K562 (cell line): ENCODE results near the gene ARAP1. TPM values are rescaled to one million over a fixed set of nuclear protein-coding genes. Genes with fewer than 3 reads are reported as not detected.
A peak's percentile ranks its signal among the peaks of the same experiment; 100 is the strongest.

Source experiments
- ARID1B ChIP-seq: fragments of 450-650 bp; IDR thresholded peaks from 2 replicates; pipeline ENCODE4 v1.6.1; 2016; ENCODE audit warnings: antibody characterized with exemption, mild to moderate bottlenecking, inconsistent platforms
- DACH1 ChIP-seq: fragments of 450-650 bp; IDR thresholded peaks from 2 replicates; pipeline ENCODE4 v1.6.1; 2018; ENCODE audit not compliant: partially characterized antibody
- ESRRA ChIP-seq: fragments of 450-650 bp; IDR thresholded peaks from 2 replicates; pipeline ENCODE4 v1.6.1; 2014; ENCODE audit warnings: low read depth, mild to moderate bottlenecking, moderate library complexity, borderline replicate concordance
- FOSL1 ChIP-seq: fragments of 200-800 bp; sonication (Bioruptor generic); conservative IDR thresholded peaks from 2 replicates; pipeline ENCODE4 v1.6.1; 2016; ENCODE audit warnings: missing genetic modification characterization, missing compliant biosample characterization
- HOXB6 ChIP-seq: fragments of 250-450 bp; sonication (Bioruptor Pico); IDR thresholded peaks from 2 replicates; pipeline ENCODE4 v1.5.1; 2022; ENCODE audit warnings: mild to moderate bottlenecking, borderline replicate concordance
- JUND ChIP-seq, 2 experiments: IDR thresholded peaks; 2 replicates in 1 of 2; 3 replicates in 1 of 2; pipeline ENCODE4 v1.6.1; 2011; ENCODE audit warnings: borderline replicate concordance in 2 of 2, low read depth in 2 of 2, low read length in 2 of 2, improper control_type of control experiment in 1 of 2, missing biosample characterization in 1 of 2, missing genetic modification characterization in 1 of 2, missing genetic modification reagents in 1 of 2
- KDM5B ChIP-seq: fragments of 200-600 bp; sonication (generic); IDR thresholded peaks from 2 replicates; pipeline ENCODE4 v1.6.1; 2012; ENCODE audit warnings: low read depth, mild to moderate bottlenecking, moderate library complexity, low read length, control low read depth, inconsistent platforms; ENCODE audit not compliant: insufficient replicate concordance
- KLF10 ChIP-seq: fragments of 250-450 bp; sonication (Bioruptor Pico); IDR thresholded peaks from 2 replicates; pipeline ENCODE4 v1.6.1; 2021; ENCODE audit warnings: matching md5 sums
- MAZ ChIP-seq, 2 experiments: fragments of 450-650 bp in 1 of 2; sonication (generic) in 1 of 2; formaldehyde crosslinking; IDR thresholded peaks in 1 of 2; conservative IDR thresholded peaks in 1 of 2; 2 replicates each; pipeline versions ENCODE4 v1.4.0 to v1.5.0; 2020; ENCODE audit warnings: mild to moderate bottlenecking in 1 of 2, missing genetic modification reagents in 1 of 2
- RFX1 ChIP-seq: fragments of 450-650 bp; IDR thresholded peaks from 2 replicates; pipeline ENCODE4 v1.6.1; 2016; ENCODE audit warnings: mild to moderate bottlenecking, moderate library complexity
- SIRT6 ChIP-seq: IDR thresholded peaks from one replicate; pipeline ENCODE4 v1.6.1; 2012; ENCODE audit warnings: low read depth, mild to moderate bottlenecking, control low read depth, inconsistent platforms, low read length, moderate library complexity
- SMC3 ChIP-seq: conservative IDR thresholded peaks from 2 replicates; pipeline ENCODE4 v1.6.1; 2011; ENCODE audit warnings: low read depth, low read length, improper control_type of control experiment; ENCODE audit not compliant: insufficient read depth
- SPI1 ChIP-seq: IDR thresholded peaks from 2 replicates; pipeline ENCODE4 v1.6.1; 2011; ENCODE audit warnings: low read depth, low read length, control low read depth, borderline replicate concordance
- TFAP4 ChIP-seq: sonication (generic); formaldehyde crosslinking; IDR thresholded peaks from 2 replicates; pipeline ENCODE4 v1.8.0; 2022; ENCODE audit warnings: missing genetic modification reagents, mild to moderate bottlenecking, moderate library complexity, borderline replicate concordance
- TSC22D4 ChIP-seq: fragments of 450-650 bp; IDR thresholded peaks from 2 replicates; pipeline ENCODE4 v1.6.1; 2016; ENCODE audit warnings: missing genetic modification characterization, missing biosample characterization, control low read depth
- ZBTB17 ChIP-seq: fragments of 450-650 bp; formaldehyde crosslinking; IDR thresholded peaks from 2 replicates; pipeline ENCODE4 v1.4.0; 2020; ENCODE audit warnings: mild to moderate bottlenecking
- ZFPM2 ChIP-seq: fragments of 250-450 bp; sonication (Bioruptor Pico); IDR thresholded peaks from 2 replicates; pipeline ENCODE4 v1.5.1; 2022; ENCODE audit warnings: mild to moderate bottlenecking
- ZFX ChIP-seq: sonication (generic); formaldehyde crosslinking; IDR thresholded peaks from 2 replicates; pipeline ENCODE4 v1.8.0; 2022; ENCODE audit warnings: mild to moderate bottlenecking, missing genetic modification reagents, moderate library complexity
- ZNF583 ChIP-seq: fragments of 250-450 bp; sonication (Bioruptor Pico); IDR thresholded peaks from 2 replicates; pipeline ENCODE4 v1.4.0; 2020
- ZNF696 ChIP-seq: fragments of 250-450 bp; sonication (Bioruptor Pico); conservative IDR thresholded peaks from 2 replicates; pipeline ENCODE4 v1.4.0; 2020; ENCODE audit warnings: mild to moderate bottlenecking, moderate library complexity
- polyA plus RNA-seq, 8 experiments: library from polyadenylated mRNA; depleted of rRNA in 4 of 8; stranded (reverse) in 5 of 8; unstranded in 3 of 8; fragments of >200 nt; fragmentation: Nextera tagmentation in 2 of 8; fragmentation: Illumina TruSeq in 1 of 8; extraction: Ambion mirVana in 2 of 8; extraction: Trizol in 1 of 8; gene quantifications; 2 replicates each; pipeline versions ENCODE4 v1.2.1 to v1.2.3, GENCODE V29; 2011 to 2014; ENCODE audit warnings: inconsistent platforms in 1 of 8, missing spikeins in 1 of 8
- total RNA-seq, 7 experiments: library from RNA; depleted of rRNA in 6 of 7; stranded (reverse); fragments of >200 nt in 6 of 7; fragmentation: Illumina TruSeq in 2 of 7; extraction: Trizol in 2 of 7; gene quantifications; 2 replicates each; pipeline versions ENCODE4 v1.2.1 to v1.2.3, GENCODE V29; 2011 to 2021; ENCODE audit warnings: low replicate concordance in 1 of 7
- TF ChIP-seq, protein P1 (sequence below): sonication (generic); formaldehyde crosslinking; IDR thresholded peaks from 2 replicates; pipeline ENCODE4 v1.8.0; 2022; ENCODE audit warnings: missing genetic modification reagents, mild to moderate bottlenecking, borderline replicate concordance
- TF ChIP-seq, protein P2 (sequence below): IDR thresholded peaks from 2 replicates; pipeline ENCODE4 v1.6.1; 2011; ENCODE audit warnings: borderline replicate concordance, low read depth, mild to moderate bottlenecking, moderate library complexity, low read length; ENCODE audit not compliant: insufficient read depth, poor library complexity, severe bottlenecking
- TF ChIP-seq, protein P3 (sequence below): sonication (generic); formaldehyde crosslinking; IDR thresholded peaks from 2 replicates; pipeline ENCODE4 v1.5.0; 2020; ENCODE audit warnings: missing genetic modification reagents

Gene ARAP1
- total and polyA plus RNA-seq, 9 of the 15 experiments (the other 6 are each of a cell fraction or from before 2014, with no cell fraction given) = 0.23 to 67.0 (median 24.6) TPM

- TF ChIP-seq, protein P1, sequence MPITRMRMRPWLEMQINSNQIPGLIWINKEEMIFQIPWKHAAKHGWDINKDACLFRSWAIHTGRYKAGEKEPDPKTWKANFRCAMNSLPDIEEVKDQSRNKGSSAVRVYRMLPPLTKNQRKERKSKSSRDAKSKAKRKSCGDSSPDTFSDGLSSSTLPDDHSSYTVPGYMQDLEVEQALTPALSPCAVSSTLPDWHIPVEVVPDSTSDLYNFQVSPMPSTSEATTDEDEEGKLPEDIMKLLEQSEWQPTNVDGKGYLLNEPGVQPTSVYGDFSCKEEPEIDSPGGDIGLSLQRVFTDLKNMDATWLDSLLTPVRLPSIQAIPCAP (CRISPR knock-in tag) = no peak
- TF ChIP-seq KDM5B (no peak), ZFX (CRISPR knock-in tag) (peak; percentile 30; the same call in 1 of the 2 replicates), ZBTB17 (CRISPR knock-in tag) (no peak), TFAP4 (CRISPR knock-in tag) (peak; percentile 97), MAZ (CRISPR knock-in tag; conservative IDR thresholded peaks at IDR 0.05 in 1 of 2, IDR thresholded peaks at IDR 0.05 in 1 of 2) (0 out of 4 replicates have a peak, but pooled peaks of 1 of the 2 experiments have one; percentile 25), JUND (IDR thresholded peaks at IDR 0.05; ENCODE audit: borderline replicate concordance, low read depth, low read length) (peak; percentile 76), JUND (tag; IDR thresholded peaks at IDR 0.05; ENCODE audit: borderline replicate concordance, low read depth, low read length) (peak; percentile 63; the same call in 1 of the 3 replicates), SIRT6 (no peak), ZNF696 (no peak), SPI1 (no peak), HOXB6 (no peak), ZFPM2 (CRISPR knock-in tag) (no peak), ZNF583 (CRISPR knock-in tag) (no peak), ESRRA (no peak), TSC22D4 (no peak), DACH1 (peak; percentile 82), RFX1 (no peak), SMC3 (peak; percentile 47; the same call in 1 of the 2 replicates), KLF10 (CRISPR knock-in tag) (no peak), ARID1B (no peak), FOSL1 (tag) (peak; percentile 63; the same call in 1 of the 2 replicates)
- TF ChIP-seq, protein P2, sequence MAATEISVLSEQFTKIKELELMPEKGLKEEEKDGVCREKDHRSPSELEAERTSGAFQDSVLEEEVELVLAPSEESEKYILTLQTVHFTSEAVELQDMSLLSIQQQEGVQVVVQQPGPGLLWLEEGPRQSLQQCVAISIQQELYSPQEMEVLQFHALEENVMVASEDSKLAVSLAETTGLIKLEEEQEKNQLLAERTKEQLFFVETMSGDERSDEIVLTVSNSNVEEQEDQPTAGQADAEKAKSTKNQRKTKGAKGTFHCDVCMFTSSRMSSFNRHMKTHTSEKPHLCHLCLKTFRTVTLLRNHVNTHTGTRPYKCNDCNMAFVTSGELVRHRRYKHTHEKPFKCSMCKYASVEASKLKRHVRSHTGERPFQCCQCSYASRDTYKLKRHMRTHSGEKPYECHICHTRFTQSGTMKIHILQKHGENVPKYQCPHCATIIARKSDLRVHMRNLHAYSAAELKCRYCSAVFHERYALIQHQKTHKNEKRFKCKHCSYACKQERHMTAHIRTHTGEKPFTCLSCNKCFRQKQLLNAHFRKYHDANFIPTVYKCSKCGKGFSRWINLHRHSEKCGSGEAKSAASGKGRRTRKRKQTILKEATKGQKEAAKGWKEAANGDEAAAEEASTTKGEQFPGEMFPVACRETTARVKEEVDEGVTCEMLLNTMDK = peak; percentile 81
- TF ChIP-seq, protein P3, sequence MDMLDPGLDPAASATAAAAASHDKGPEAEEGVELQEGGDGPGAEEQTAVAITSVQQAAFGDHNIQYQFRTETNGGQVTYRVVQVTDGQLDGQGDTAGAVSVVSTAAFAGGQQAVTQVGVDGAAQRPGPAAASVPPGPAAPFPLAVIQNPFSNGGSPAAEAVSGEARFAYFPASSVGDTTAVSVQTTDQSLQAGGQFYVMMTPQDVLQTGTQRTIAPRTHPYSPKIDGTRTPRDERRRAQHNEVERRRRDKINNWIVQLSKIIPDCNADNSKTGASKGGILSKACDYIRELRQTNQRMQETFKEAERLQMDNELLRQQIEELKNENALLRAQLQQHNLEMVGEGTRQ (CRISPR knock-in tag) = 0 out of 2 replicates have a peak, but pooled peaks have one; percentile 21
These were observed 67.8 kb downstream of the ARAP1 start (continued) for GRCh38 chr11:72684236-72684912.
